Fibroblast of lung (primary cell): ENCODE results near the gene KEL. TPM values are rescaled to one million over a fixed set of nuclear protein-coding genes. Genes with fewer than 3 reads are reported as not detected.

Source experiments
- DNase-seq, 2 donors: peaks; one replicate each; pipeline versions ENCODE4 v3.0.0 to v3.0.0-alpha.2; 2010; ENCODE audit warnings: low read depth in 2 of 2
- H2AFZ ChIP-seq: 2 replicates; pipeline ENCODE4 v1.5.1; 2012; ENCODE audit warnings: low read length, control low read depth, inconsistent platforms
- H3K27ac ChIP-seq: 2 replicates; pipeline ENCODE4 v1.5.1; 2011; ENCODE audit warnings: low read length, control low read depth; ENCODE audit not compliant: insufficient read depth
- H3K27me3 ChIP-seq: 2 replicates; pipeline ENCODE4 v1.5.1; 2011; ENCODE audit warnings: mild to moderate bottlenecking, low read length; ENCODE audit not compliant: control insufficient read depth, insufficient read depth
- H3K36me3 ChIP-seq: 2 replicates; pipeline ENCODE4 v1.5.1; 2011; ENCODE audit warnings: low read length; ENCODE audit not compliant: control insufficient read depth, insufficient read depth
- H3K4me1 ChIP-seq: 2 replicates; pipeline ENCODE4 v1.5.1; 2011; ENCODE audit warnings: low read length; ENCODE audit not compliant: control insufficient read depth, insufficient read depth; ENCODE audit errors: extremely low read depth
- H3K4me2 ChIP-seq: 2 replicates; pipeline ENCODE4 v1.5.1; 2011; ENCODE audit warnings: low read length, control low read depth; ENCODE audit not compliant: insufficient read depth; ENCODE audit errors: extremely low read depth
- H3K4me3 ChIP-seq, 4 experiments: fragments of 200-600 bp in 1 of 4; sonication (generic) in 1 of 4; replicated peaks in 1 of 4; 2 replicates each; pipeline ENCODE4 v1.5.1; 2011 to 2016; ENCODE audit warnings: low read length in 4 of 4, low read depth in 3 of 4, mild to moderate bottlenecking in 3 of 4, control low read depth in 2 of 4, inconsistent platforms in 1 of 4, mixed read lengths in 1 of 4; ENCODE audit not compliant: insufficient read depth in 1 of 4; ENCODE audit errors: control extremely low read depth in 1 of 4
- H3K79me2 ChIP-seq: 2 replicates; pipeline ENCODE4 v1.5.1; 2012; ENCODE audit warnings: mild to moderate bottlenecking, low read length, inconsistent platforms; ENCODE audit not compliant: control insufficient read depth, insufficient read depth
- H3K9ac ChIP-seq: 2 replicates; pipeline ENCODE4 v1.5.1; 2011; ENCODE audit warnings: mild to moderate bottlenecking, low read length, control low read depth; ENCODE audit not compliant: insufficient read depth
- H3K9me3 ChIP-seq: 2 replicates; pipeline ENCODE4 v1.5.1; 2012; ENCODE audit warnings: low read depth, low read length; ENCODE audit not compliant: control insufficient read depth, insufficient read depth
- H4K20me1 ChIP-seq: 2 replicates; pipeline ENCODE4 v1.5.1; 2011; ENCODE audit warnings: low read length; ENCODE audit not compliant: control insufficient read depth, insufficient read depth; ENCODE audit errors: extremely low read depth
- CTCF ChIP-seq, 2 donors: IDR thresholded peaks in 1 of 2; conservative IDR thresholded peaks in 1 of 2; 1 replicate in 1 of 2; 2 replicates in 1 of 2; pipeline ENCODE4 v1.5.1; 2011 to 2012; ENCODE audit warnings: low read length in 2 of 2, control low read depth in 1 of 2, inconsistent platforms in 1 of 2, low read depth in 1 of 2, mild to moderate bottlenecking in 1 of 2
- EZH2 ChIP-seq: IDR thresholded peaks from 2 replicates; pipeline ENCODE4 v1.5.1; 2012; ENCODE audit warnings: low read length, control low read depth, mild to moderate bottlenecking; ENCODE audit errors: missing control alignments
- polyA plus RNA-seq, 2 donors: library from polyadenylated mRNA; depleted of rRNA in 1 of 2; stranded (reverse) in 1 of 2; unstranded in 1 of 2; fragments of >200 nt; gene quantifications; 2 replicates each; pipeline ENCODE4 v1.2.1, GENCODE V29; 2011 to 2012; ENCODE audit warnings: missing spikeins in 1 of 2
- total RNA-seq: library from RNA; depleted of rRNA; stranded (reverse); fragments of >200 nt; gene quantifications from 2 replicates; pipeline ENCODE4 v1.2.1, GENCODE V29; 2014

The KEL gene
- total and polyA plus RNA-seq, 2 donors (not counting 1 experiment from before 2014, with no cell fraction given), result 0.05 TPM; not detected in 1

GRCh38 chr7:142901426-142902259 lies 60.5 kb downstream of the KEL start:
- H2AFZ ChIP-seq, result no peak overlapping the region
- no peaks in the 10 kb centered on the region for H4K20me1 ChIP-seq
- TF ChIP-seq EZH2 (no peak), CTCF (conservative IDR thresholded peaks at IDR 0.05 in 1 of 2, IDR thresholded peaks at IDR 0.05 in 1 of 2; ENCODE audit: low read depth in 1 of 2, low read length in 2 of 2) (no peak)

GRCh38 chr7:142899661-142900060 lies 62.5 kb downstream of the KEL start:
- no peaks in the 10 kb centered on the region for H3K36me3 ChIP-seq
- H4K20me1 ChIP-seq, result no peaks in the 10 kb centered on the region
- no peak overlapping the region for H3K27ac ChIP-seq
- DNase-seq, result no peak
- TF ChIP-seq CTCF (conservative IDR thresholded peaks at IDR 0.05 in 1 of 2, IDR thresholded peaks at IDR 0.05 in 1 of 2; ENCODE audit: low read depth in 1 of 2, low read length in 2 of 2) (no peak), EZH2 (no peak)
- H3K27me3 ChIP-seq, result no peaks in the 10 kb centered on the region
- H3K4me3 ChIP-seq, result no peak overlapping the region
- no peak overlapping the region for H3K9ac ChIP-seq
- no peak overlapping the region for H2AFZ ChIP-seq
- H3K4me2 ChIP-seq, result no peak overlapping the region
- H3K4me1 ChIP-seq, result no peaks in the 10 kb centered on the region
- H3K79me2 ChIP-seq, result no peaks in the 10 kb centered on the region
- no peaks in the 10 kb centered on the region for H3K9me3 ChIP-seq

More at GRCh38 chr7:142901426-142902259, 60.5 kb downstream of the KEL start:
- Histone ChIP-seq H3K9me3 (no peaks in the 10 kb centered on the region), H3K27ac (no peak overlapping the region), H3K4me3 (no peak overlapping the region), H3K79me2 (no peaks in the 10 kb centered on the region), H3K4me1 (no peaks in the 10 kb centered on the region), H3K4me2 (no peak overlapping the region), H3K36me3 (no peaks in the 10 kb centered on the region), H3K27me3 (no peaks in the 10 kb centered on the region), H3K9ac (no peak overlapping the region)
- DNase-seq, result no peak

GRCh38 chr7:142898377-142899170 lies 63.6 kb downstream of the KEL start:
- Histone ChIP-seq H3K9ac (no peak overlapping the region), H3K79me2 (no peaks in the 10 kb centered on the region), H3K27me3 (no peaks in the 10 kb centered on the region), H3K4me2 (no peak overlapping the region), H3K27ac (no peak overlapping the region), H2AFZ (no peak overlapping the region), H3K4me1 (no peaks in the 10 kb centered on the region), H3K36me3 (no peaks in the 10 kb centered on the region), H3K4me3 (no peak overlapping the region), H4K20me1 (no peaks in the 10 kb centered on the region), H3K9me3 (no peaks in the 10 kb centered on the region)
- DNase-seq, result no peak
- TF ChIP-seq CTCF (conservative IDR thresholded peaks at IDR 0.05 in 1 of 2, IDR thresholded peaks at IDR 0.05 in 1 of 2; ENCODE audit: low read depth in 1 of 2, low read length in 2 of 2) (no peak), EZH2 (no peak)
